ENCODE measurements around the gene RBSN. TPM values are rescaled to one million over a fixed set of nuclear protein-coding genes. Genes with fewer than 3 reads are reported as not detected.

RBSN gene
- total RNA-seq (2014; rRNA removed; shearing (Covaris generic)) (26.5 and 33.2 TPM in 2 replicates), polyA plus RNA-seq (2016; fragmentation: Nextera tagmentation; extraction: Ambion mirVana) (10.6 and 10.8 TPM in 2 replicates)
- long read RNA-seq, partial matches to known transcripts = 11 of 21 reads
- long read RNA-seq, other reads (novel, unspliced or antisense) = 8 of 21 reads

- H3K36me3 ChIP-seq (ENCODE audit: insufficient read depth) = peaks cover 7% of the 10 kb centered on the region; the same call in 1 of the 2 replicates
- H3K4me2 ChIP-seq = peak within 1 kb of the TSS; percentile 98
- ATAC-seq (peak; percentile 93), DNase-seq (ENCODE audit: low spot score) (peak; percentile 99)
- peak within 1 kb of the TSS; percentile 73; the same call in 1 of the 2 replicates for H3K27ac ChIP-seq (ENCODE audit: low read depth)
- H3K9me2 ChIP-seq (ENCODE audit: insufficient read depth) = 0 out of 2 replicates have a peak, but pooled peaks cover 3% of the 10 kb centered on the region
- H3K79me2 ChIP-seq (replicated peaks; ENCODE audit: insufficient read depth) = peaks cover 19% of the 10 kb centered on the region
- H3K4me1 Mint-ChIP-seq = peaks cover 11% of the 10 kb centered on the region
- H3K27me3 ChIP-seq (ENCODE audit: insufficient read depth) = no peaks in the 10 kb centered on the region
- H3K4me1 ChIP-seq (ENCODE audit: insufficient read depth) = no peaks in the 10 kb centered on the region
- H3F3A ChIP-seq (replicated peaks; ENCODE audit: low read depth) = no peaks in the 10 kb centered on the region
- TF ChIP-seq STAT1 (IDR thresholded peaks at IDR 0.05; ENCODE audit: unreplicated experiment) (no peak), POLR2AphosphoS5 (IDR thresholded peaks at IDR 0.05; ENCODE audit: low read depth) (peak; percentile 92), ETS1 (IDR thresholded peaks at IDR 0.05) (peak; percentile 97), EZH2phosphoT487 (IDR thresholded peaks at IDR 0.05; ENCODE audit: unreplicated experiment) (no peak), CREB1 (CRISPR knock-in tag; IDR thresholded peaks at IDR 0.05; ENCODE audit: low read depth) (peak; percentile 88)
- H3K27me3 Mint-ChIP-seq (ENCODE audit: insufficient read depth, low read depth, poor library complexity) = peaks cover 8% of the 10 kb centered on the region
- peaks cover 7% of the 10 kb centered on the region; the same call in 2 of the 3 replicates for H3K36me3 Mint-ChIP-seq (ENCODE audit: low read depth)
- H4K20me1 ChIP-seq (replicated peaks; ENCODE audit: insufficient read depth) = no peaks in the 10 kb centered on the region
- H2AFZ ChIP-seq = peak within 1 kb of the TSS; percentile 99
- H3K4me3 ChIP-seq = peak within 1 kb of the TSS; percentile 95
- peak within 1 kb of the TSS; percentile 74 for H3K27ac Mint-ChIP-seq
- no peaks in the 10 kb centered on the region for H3K9me3 Mint-ChIP-seq
- H3K4me3 Mint-ChIP-seq = peak within 1 kb of the TSS; percentile 95
These were observed at the start of gene RBSN for GRCh38 chr3:15098503-15099363. Gene RBSN (minus strand): TSS chr3:15099148. CDS start chr3:15096120, 3,028 bp downstream.

- H3F3A ChIP-seq (replicated peaks; ENCODE audit: low read depth) = no peaks in the 10 kb centered on the region
- TF ChIP-seq STAT1 (IDR thresholded peaks at IDR 0.05; ENCODE audit: unreplicated experiment) (no peak), ZNF114 (CRISPR knock-in tag; IDR thresholded peaks at IDR 0.05) (peak; percentile 49; the same call in 1 of the 2 replicates), ZNF462 (CRISPR knock-in tag; IDR thresholded peaks at IDR 0.05) (peak; percentile 93), CTCF (conservative IDR thresholded peaks at IDR 0.05; ENCODE audit: low read depth in 2 of 2) (peak; percentile 22 to 28; a peak in 3 of 4 replicates), CREB1 (CRISPR knock-in tag; IDR thresholded peaks at IDR 0.05; ENCODE audit: low read depth) (0 out of 2 replicates have a peak, but pooled peaks have one; percentile 40), EZH2 (IDR thresholded peaks at IDR 0.05; ENCODE audit: low read depth, unreplicated experiment) (no peak)
- no peaks in the 10 kb centered on the region for H3K36me3 ChIP-seq (ENCODE audit: insufficient read depth)
- no peak overlapping the region for H3K27ac Mint-ChIP-seq
- no peak overlapping the region for H3K27ac ChIP-seq (ENCODE audit: low read depth)
- H3K27me3 Mint-ChIP-seq (ENCODE audit: insufficient read depth, low read depth, poor library complexity) = peaks cover 3% of the 10 kb centered on the region
- DNase-seq (ENCODE audit: low spot score) (peak; percentile 88), ATAC-seq (peak; percentile 100)
- H3K4me1 Mint-ChIP-seq = peaks cover 7% of the 10 kb centered on the region; the same call in 2 of the 3 replicates
- no peaks in the 10 kb centered on the region for H3K79me2 ChIP-seq (replicated peaks; ENCODE audit: insufficient read depth)
- no peaks in the 10 kb centered on the region for H3K4me1 ChIP-seq (ENCODE audit: insufficient read depth)
- no peak overlapping the region for H3K4me3 Mint-ChIP-seq
- H2AFZ ChIP-seq = peak overlapping the region; percentile 61
- H3K4me2 ChIP-seq = no peak overlapping the region
- no peaks in the 10 kb centered on the region for H4K20me1 ChIP-seq (replicated peaks; ENCODE audit: insufficient read depth)
- no peaks in the 10 kb centered on the region for H3K9me3 Mint-ChIP-seq
- no peak overlapping the region for H3K4me3 ChIP-seq
- no peaks in the 10 kb centered on the region for H3K36me3 Mint-ChIP-seq (ENCODE audit: low read depth)
- no peaks in the 10 kb centered on the region for H3K9me2 ChIP-seq (ENCODE audit: insufficient read depth)
- H3K27me3 ChIP-seq (ENCODE audit: insufficient read depth) = no peaks in the 10 kb centered on the region
These were observed 49.7 kb upstream of the RBSN start for GRCh38 chr3:15148614-15149013.

Measured in GM23338 (cell line).